Measurements from ENCODE around the gene SASH1.

SASH1 gene

DNA sequence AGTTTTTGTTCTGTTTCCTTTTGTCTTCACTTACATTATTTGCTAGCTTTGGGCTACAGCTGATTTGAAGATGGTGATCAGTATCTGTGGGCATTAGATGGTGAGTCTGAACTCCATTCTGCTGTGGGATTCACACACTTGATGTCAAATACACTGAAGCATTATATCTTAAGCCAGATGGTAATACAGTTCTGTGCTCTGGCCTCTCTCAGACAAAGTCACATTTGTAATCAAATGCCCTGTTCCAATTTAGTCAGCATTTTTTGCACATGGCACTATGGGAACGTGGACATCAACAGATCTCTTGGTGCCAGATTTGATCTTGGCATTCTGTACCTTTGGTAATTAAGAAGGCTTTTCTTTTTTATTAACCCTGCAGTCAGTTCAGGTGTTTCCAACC, 56.0 kb downstream of the SASH1 start:
- no peak overlapping the region for H3K4me3 ChIP-seq (ENCODE audit: low read length)
- no peak for DNase-seq (ENCODE audit: low read depth)
- TF ChIP-seq, protein P1, sequence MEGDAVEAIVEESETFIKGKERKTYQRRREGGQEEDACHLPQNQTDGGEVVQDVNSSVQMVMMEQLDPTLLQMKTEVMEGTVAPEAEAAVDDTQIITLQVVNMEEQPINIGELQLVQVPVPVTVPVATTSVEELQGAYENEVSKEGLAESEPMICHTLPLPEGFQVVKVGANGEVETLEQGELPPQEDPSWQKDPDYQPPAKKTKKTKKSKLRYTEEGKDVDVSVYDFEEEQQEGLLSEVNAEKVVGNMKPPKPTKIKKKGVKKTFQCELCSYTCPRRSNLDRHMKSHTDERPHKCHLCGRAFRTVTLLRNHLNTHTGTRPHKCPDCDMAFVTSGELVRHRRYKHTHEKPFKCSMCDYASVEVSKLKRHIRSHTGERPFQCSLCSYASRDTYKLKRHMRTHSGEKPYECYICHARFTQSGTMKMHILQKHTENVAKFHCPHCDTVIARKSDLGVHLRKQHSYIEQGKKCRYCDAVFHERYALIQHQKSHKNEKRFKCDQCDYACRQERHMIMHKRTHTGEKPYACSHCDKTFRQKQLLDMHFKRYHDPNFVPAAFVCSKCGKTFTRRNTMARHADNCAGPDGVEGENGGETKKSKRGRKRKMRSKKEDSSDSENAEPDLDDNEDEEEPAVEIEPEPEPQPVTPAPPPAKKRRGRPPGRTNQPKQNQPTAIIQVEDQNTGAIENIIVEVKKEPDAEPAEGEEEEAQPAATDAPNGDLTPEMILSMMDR (conservative IDR thresholded peaks at IDR 0.05; ENCODE audit: low read depth, low read length), result no peak

DNA sequence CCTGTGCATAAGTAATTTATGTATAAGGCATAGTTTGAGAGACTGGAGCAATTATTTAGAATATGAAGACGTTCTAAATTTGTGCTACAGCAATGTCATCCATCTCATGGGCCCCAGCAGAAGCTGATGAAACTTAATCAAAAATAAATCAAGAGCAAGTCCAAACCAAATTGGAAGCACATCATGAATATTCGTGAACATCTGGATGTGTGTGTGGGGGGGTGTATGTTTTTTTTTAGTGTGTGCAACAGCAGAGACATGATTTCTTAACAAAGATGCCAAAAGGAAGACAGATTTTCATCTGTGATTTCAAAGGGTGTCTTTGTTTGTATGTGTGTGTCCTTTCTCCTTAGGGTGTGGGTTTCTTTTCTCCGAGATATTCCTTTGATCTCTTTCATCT, 58.9 kb downstream of the SASH1 start:
- TF ChIP-seq, protein P1 (conservative IDR thresholded peaks at IDR 0.05; ENCODE audit: low read depth, low read length), result no peak
- no peak for DNase-seq (ENCODE audit: low read depth)
- no peak overlapping the region for H3K4me3 ChIP-seq (ENCODE audit: low read length)

DNA sequence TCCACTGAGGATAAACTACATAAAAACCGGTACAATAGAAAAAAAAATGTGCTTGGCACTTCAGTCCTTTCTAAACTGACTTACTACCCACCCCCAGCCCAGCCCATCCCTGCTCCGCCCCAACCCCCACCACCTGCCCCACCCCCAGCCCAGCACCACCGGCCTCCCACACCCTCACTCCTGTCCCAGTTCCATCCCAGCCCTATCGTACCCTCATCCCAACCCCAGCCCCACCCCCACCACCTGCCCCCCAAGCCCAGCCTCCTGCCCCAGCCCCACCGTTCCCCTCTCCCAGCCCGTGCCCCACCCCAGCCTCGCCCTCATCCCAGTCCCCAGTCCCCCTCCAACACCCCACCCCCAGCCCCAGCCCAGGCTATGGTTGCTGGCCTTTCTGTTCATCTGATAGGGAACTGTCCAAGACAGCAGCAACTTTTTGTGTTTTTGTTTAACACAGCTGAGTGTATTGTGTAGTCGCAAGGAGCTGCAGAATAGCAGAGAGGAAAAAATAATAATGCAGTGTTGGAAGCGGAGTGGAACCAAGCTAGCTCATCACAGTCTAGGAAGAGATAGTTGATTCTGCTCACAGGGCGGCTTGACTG, 61.9 kb downstream of the SASH1 start:
- no peak overlapping the region for H3K4me3 ChIP-seq (ENCODE audit: low read length)
- TF ChIP-seq, protein P1 (conservative IDR thresholded peaks at IDR 0.05; ENCODE audit: low read depth, low read length), result no peak
- no peak for DNase-seq (ENCODE audit: low read depth)

DNA sequence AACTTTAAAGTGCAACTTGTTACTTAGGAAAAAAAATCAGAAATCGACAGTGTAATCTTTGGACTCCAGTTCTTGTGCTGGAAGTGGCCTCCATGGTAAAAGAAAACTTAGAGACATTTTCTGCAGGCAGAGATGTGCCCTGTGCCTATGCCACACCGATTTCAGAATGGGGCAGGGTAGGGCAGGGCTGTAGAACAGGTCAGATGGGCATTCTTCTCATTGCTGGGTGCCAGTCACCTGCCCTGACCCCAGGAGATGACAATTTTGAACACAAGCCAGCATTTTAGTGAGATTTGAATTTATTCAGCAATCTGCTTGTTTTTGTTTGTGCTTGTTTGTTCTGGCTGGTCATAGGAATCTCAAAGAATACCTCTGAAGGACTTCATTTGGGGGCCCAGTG, 63.3 kb downstream of the SASH1 start:
- no peak for DNase-seq (ENCODE audit: low read depth)
- TF ChIP-seq, protein P1 (conservative IDR thresholded peaks at IDR 0.05; ENCODE audit: low read depth, low read length), result no peak
- H3K4me3 ChIP-seq (ENCODE audit: low read length), result no peak overlapping the region

DNA sequence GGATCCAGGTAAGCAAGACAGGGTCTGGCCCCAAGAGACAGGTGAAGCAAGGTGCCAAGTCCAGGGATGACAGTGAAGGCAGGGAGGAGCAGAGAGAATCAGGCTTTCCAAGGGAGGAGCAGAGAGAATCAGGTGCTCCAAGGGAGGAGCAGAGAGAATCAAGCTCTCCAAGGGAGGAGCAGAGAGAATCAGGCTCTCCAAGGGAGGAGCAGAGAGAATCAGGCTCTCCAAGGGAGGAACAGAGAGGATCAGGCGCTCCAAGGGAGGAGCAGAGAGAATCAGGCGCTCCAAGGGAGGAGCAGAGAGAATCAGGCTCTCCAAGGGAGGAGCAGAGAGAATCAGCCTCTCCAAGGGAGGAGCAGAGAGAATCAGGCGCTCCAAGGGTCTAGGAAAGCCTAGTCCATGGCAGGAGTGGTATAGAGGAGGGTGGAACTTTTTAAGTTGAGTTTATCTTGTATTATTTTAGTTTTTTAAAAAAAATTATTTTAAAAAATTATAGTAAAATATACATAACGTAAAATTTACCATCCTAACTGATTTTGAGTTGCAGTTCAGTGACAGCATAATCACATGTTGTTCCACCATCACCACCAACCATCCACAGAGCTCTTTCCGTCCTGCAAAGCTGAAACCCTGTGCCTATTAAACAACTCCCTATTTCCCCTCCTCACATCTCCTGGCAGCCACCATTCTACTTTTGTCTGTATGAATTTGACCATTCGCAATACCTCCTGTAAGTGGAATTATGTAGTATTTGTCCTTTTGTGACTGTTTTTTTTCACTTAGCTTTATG, 64.1 kb downstream of the SASH1 start:
- no peak for DNase-seq (ENCODE audit: low read depth)
- TF ChIP-seq, protein P1 (conservative IDR thresholded peaks at IDR 0.05; ENCODE audit: low read depth, low read length), result no peak
- no peak overlapping the region for H3K4me3 ChIP-seq (ENCODE audit: low read length)

DNA sequence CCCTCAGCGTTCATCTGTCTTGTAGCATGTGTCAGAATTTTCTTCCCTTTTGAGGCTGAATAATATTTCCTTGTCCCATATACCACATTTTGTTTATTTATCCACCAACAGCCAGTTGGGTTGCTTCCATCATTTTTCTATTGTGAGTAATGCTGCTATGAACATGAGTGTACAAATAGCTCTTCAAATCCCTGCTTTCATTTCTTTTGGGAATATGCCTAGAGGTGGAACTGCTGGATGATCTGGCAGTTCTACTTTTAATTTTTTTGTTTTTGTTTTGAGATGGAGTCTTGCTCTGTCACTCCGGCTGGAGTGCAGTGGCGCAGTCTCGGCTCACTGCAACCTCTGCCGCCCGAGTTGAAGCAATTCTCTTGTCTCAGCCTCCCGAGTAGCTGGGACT, 64.7 kb downstream of the SASH1 start:
- no peak for DNase-seq (ENCODE audit: low read depth)
- no peak overlapping the region for H3K4me3 ChIP-seq (ENCODE audit: low read length)
- TF ChIP-seq, protein P1 (conservative IDR thresholded peaks at IDR 0.05; ENCODE audit: low read depth, low read length), result no peak
